GM21723 (cell line): ENCODE measurements around the gene CCDC28A.
"Not testable (repeated sequence)": the region's sequence is repeated elsewhere in the genome, so short reads cannot be mapped to it uniquely, and the experiment has no call there.

ENCODE experiments used
- ATAC-seq: cut with Tn5 transposase; IDR thresholded peaks from one replicate; pipeline ENCODE4 v1.9.1; 2021; ENCODE audit warnings: mild to moderate bottlenecking, moderate library complexity; ENCODE audit not compliant: unreplicated experiment

CCDC28A gene

DNA sequence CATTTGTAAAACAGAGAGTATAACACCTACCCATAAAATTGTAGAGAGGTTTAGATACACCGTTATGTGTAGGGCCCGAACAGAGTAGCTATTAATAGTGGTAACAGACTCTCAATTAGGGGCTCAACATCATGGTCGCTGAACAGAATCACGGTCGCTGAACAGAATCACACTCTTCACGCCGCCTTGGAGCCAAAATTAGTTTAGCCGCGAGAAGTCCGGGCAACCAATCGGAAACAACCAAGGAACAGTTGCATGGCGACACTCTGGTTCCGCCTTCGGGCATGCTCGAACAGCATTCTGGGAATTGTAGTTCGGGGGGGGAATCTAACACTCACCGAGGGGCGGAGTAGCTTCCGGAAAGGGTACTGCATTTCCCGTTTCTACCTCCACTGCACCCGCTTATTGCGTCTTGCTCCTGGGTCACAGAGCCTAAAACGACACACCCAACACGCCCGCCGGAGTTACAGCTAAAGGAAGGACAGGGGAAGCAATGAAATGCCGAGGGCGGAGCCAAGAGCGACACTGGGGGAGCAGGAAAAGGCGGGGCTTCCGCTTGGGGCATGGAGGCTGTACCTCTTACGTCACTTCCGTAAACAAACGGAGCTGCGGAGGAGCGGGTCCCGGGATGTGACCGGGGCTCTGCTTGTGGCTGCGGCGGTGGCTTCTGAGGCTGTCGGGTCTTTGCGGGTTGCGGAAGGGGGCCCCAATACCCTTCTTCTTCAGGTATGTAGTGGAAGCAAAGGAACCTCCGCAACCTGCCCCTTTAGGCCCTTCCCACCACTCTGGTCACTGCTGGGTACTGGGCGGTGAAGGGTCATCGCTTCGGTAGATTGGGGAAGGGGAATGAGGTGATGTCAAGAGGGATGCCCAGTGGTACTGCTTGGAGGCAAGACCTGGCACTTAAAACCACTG is at the start of gene CCDC28A:
TSS of gene CCDC28A (plus strand) at position 593 of the 915 bp plus-strand sequence. CDS start 2,352 bp downstream, outside the sequence.
- peak; percentile 96 for ATAC-seq

DNA sequence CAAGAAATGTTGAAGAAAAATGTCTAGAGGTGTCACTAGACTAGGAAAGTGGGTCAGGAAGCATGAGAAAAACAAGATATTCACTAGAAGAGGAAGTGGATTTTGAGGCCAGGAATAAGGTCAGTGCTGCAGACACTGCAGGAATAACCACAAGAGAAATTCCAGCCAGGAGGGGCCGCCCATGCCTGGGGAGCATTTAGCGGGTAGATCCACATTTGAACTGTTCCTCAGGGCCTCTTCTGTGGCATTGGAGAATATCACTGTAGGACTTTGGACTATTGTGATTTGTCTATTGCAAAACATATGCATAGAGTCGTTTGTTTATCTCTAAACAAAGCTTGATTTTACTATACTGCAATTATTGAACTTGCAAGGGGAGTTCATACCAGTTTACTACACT is 49.6 kb upstream of the CCDC28A start:
- no peak for ATAC-seq

DNA sequence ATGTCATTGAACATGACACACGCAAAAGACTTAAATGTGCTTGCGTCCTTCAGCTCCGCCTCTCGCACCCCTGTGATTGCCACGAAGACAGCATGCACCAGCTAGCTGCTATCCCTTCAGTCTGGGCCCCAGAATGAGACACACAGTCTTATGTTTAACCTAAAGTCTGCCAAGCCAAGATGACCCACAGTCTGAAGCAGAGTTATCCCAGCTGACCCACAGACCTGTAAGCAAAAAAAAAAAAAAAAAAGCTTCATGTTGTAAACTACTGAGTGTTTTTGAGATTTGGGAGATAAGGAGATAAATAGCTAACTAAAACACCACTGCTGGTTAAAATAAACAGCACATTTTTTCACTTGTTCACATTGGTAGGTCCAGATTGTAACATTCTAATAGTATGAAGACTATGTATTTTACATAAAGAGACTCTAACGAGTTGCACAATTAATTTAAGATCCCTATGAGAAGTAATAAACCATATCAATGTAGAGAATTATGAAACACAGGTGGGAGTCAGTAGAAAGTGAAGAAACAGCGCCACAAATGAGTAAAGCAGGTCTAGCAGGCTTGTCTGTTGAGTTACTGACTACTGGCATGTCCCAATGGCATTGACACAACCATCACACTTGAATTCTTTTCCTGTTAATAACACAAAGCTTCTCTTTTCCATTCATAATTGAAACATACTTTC is 47.4 kb upstream of the CCDC28A start:
- ATAC-seq = no peak

DNA sequence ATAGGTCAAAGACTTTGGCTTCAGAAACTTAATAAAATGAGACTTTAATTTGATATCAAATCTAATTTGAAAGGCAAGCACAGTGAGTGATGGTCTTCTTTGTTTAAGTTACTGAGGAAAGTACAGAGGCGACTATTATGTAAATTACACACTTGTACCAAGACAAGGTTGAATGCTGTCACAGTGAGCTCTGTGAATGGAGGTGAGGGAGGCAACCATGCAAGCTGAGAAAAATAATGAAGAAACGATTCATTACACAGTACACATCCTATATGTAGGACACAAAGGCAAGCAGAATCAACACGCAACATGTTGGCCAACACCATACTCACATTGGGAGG is 46.8 kb upstream of the CCDC28A start:
- ATAC-seq = no peak

DNA sequence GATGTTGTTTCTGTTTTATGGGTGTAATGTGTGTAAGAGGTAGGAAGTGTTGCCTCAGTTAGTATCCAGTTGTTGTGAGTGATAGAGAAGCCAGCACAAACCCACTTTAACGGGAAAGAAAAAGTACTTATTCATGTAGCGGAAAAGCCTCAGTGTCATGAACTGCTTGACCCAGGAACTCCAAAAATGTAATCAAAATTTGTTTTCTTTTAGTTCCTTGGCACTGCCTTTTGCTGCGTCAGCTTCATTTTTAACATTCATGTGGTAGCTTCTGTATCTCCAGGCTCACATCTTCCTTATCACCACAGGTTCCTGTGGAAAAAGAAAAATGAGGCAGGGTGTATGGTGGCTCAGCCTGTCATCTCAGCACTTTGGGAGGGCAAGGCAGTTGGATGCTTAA is 46.4 kb upstream of the CCDC28A start:
- ATAC-seq = no peak

DNA sequence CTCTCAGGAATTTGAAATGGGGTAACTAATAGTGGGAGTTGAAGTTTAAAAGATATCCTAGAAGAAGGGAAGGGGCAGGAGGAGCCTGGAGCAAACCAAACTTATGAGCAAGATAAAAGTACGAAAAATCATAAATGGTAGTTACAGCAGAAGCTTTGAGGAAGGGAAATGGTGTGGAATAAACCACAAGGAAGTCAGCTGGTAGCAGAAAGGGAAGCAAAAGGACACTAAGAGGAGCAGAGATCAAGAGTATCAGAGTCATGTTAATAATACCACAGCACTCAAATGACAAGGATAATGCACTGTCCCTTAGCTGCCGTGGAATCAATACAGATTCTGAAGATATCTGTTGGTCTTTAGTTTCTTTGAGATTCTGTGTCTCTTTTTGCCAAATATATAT is 44.9 kb upstream of the CCDC28A start:
- ATAC-seq = no peak

DNA sequence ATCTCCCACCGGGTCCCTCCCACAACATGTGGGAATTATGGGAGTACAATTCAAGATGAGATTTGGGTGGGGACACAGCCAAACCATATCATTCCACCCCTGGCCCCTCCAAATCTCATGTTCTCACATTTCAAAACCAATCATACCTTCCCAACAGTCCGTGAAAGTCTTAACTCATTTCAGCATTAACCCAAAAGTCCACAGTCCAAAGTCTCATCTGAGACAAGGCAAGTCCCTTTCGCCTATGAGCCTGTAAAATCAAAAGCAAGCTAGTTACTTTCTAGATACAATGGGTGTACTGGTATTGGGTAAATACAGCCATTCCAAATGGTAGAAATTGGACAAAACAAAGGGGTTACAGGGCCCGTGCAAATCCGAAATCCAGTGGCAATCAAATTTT is 43.5 kb upstream of the CCDC28A start:
- not testable (repeated sequence) for ATAC-seq

DNA sequence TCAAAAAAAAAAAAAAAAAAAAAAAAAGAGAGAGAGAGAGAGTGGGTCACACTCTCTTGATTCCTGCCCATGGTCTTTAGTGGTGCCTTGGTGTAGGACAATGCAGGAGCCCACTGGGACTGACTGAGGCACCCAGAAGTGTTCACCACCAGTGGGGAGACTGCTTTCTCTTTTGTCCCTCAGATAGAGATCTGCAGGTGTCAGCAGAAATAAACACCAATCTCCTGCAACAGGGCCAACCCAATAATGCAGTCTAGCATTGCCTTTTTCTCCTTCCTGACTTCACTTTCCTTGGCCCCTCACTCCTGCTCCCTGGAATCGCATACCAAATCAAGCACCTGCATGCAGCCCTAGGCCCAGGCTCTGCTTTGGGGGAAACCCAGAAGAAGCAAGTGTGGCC is 39.0 kb upstream of the CCDC28A start:
- no peak for ATAC-seq

DNA sequence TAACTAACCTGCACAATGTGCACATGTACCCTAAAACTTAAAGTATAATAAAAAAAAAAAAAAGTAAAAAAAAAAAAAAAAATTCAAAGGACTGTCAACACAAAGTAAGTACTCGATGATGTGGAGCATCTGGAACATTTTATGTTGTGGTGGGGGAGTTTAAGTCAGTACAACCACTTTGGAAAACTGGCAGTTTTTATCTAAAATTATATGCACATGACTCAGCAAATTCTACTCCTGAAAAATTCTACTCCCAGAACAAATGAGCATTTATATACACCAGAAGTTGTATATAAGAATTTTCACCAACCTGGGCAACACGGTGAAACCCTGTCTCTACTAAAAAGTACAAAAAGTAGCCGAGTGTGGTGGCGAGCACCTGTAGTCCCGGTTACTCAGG is 36.9 kb upstream of the CCDC28A start:
- no peak for ATAC-seq

DNA sequence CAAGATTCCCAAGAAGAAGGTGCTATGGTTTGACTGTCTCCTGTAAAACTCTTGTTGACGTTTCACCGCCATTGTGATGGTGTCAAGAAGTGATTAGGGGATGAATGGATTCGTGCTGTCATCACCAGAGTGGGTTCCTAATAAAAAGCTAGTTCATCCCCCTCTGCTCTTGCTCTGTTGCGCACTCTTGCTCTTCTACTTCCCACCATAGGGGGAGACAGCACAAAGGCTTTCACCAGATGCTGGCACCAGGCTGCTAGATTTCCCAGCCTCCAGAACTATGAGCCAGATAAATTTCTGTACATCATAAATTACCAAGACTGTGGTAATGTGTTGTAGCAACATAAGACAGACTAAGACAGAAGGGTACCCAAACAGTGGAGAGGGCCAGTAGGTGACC is 21.6 kb upstream of the CCDC28A start:
- no peak for ATAC-seq

DNA sequence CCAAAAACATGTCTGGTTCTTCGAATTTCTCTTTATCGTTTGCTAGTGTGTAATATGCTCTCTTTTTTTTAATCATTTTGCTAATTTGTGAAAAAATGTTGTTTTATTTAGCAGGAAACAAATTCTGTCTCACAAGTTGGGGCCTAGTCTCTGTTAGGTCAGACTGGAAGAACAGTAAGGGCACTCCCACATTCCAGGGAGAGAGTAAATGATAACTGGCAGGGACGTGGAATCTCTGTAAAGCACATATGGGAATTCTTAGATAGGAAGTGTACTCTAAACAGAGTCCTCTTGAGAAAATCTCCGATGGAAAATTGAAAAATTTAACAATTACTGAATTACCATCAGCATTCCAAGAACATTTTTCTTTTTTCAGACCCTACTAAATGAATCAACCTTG is 16.4 kb upstream of the CCDC28A start:
- no peak for ATAC-seq

DNA sequence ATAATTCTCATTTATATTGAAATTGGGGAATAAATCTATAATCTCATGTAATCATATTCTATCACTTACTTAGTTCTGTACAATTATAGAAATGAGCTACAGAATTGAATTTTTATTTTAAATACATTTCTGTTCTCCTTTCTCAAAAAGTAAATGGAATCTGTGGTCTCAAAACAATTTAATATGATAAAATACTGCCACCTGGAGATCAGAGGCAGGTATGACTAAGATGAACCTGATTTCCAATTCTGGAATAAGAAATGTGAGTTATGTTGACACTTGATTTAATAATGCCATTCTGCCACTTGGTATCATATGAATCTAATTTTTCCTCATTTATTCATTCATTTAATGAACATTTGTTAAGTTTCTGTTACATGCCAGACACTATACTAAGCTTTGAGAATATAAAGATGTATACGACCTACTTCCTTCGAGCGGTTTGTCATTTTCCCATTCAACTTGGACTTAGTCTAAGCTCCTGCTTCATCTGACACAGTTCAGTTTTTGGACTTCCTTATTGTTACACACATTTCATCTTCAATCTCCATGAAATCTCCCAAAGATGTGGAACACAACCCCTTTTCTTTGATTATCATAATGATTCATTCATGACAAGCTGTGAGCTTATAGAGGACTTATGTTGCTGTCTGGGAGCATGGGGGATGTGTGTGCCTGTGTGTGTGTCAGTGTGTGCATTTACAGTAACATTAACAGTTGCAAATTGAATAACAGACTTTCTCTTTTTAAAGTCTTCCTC is 7.5 kb upstream of the CCDC28A start:
- ATAC-seq = no peak

DNA sequence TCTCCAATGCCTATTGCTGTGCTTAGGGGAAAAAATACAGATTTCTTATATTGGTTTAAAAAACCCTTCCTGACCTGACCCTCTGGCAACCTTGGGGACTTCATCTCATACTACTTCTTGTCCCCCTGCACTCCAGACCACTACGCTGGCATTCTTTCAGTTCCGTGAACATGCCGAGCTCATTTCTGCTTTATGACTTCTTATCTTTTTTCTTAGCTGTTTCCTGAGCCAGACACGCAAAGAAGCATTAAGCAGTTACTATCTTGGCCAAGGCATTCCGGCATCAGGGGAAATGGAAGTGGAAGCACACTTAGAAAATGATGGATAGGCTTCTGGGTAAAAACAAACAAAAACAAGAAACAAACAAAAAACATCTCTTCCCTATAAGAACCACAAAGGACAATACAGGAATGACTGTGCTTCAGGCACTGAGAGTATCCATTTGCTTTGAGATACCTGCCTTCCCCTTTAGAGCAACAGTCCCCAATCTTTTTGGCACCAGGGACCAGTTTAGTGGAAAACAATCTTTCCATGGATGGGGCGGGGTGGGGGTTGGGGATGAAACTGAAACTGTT is 4.4 kb upstream of the CCDC28A start:
- no peak for ATAC-seq

DNA sequence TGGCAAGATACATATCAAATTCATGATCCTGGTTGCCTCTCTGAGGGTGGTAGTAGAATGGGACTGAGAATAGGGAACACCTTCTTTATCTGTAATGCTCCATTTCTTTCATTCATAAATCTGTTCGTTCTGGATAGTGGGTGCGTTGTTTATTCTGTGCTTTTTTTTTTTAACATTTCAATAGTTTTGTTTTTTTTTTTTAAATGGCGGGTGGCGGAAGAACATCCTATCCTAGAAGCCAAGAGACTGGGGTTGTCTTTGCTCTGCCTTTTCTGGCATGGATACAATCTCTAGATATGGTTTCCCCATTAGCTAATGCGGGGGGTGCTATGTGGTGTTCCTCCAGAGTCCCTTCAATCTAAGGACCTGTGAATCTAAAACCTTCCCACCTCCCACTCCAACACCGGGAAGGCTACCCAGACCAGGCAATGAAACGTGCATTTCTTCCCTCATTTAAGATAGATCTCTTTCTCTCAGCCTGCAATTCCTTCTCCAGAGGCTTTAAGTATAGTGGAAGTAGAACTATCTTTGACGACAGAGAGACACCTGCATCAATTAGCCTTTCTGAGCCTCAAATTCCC is 883 bp upstream of the CCDC28A start:
- ATAC-seq = peak; percentile 0

DNA sequence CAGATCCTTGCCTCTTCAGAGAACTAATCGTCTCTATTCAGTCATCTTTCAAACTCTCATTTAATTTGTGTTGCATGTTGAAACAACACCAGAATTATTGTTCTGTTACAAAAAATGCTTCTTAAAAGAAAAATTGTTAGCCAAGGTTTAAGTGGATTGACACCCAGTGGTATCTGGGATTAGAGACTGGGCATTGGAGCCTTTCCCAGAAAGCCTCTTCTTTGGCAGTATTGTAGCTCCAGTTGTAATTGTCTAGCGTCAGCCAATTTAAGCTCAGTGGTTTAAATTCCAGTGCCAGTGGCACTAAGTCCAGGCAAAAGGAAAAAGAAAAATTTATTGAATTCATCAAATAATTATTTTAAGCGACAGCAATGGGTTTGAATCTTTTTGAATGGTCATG is 801 bp downstream of the CCDC28A start:
- ATAC-seq = no peak

DNA sequence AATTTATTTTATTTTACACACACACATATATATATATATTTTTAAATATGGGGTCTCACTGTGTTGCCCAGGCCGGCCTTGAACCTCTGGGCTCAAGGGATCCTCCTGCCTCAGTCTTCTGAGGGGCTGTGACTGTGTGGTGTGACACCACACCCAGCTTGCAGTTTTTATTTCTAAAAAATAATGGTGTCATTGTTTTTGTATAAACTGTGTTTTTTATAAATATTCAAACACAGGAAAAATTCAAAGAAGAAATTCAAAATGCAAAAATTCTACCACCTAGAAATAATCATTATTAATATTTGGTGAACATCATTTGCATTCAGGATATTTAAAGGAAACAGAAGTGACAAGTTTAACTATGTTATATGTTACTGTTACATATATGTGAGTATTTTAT is 3.1 kb downstream of the CCDC28A start:
- ATAC-seq = no peak

DNA sequence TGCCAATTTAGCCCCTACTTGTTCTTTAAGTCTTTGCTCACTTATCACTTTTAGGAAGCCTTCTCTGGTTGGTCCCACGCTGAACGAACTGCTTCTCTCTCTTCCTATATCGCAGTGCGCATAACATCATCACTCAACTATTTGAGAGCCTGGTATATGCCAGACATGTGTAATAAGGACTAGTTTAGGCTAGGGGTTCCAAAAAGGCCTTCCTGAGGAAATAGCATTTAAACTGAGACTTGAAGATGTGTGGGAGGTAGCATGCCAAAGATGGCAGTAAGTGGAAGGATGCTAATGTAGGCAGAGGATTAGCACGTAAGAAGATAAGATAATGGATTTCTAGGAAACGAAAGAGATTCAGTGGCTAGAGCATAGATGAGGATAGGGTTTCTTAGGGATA is 4.8 kb downstream of the CCDC28A start:
- no peak for ATAC-seq

DNA sequence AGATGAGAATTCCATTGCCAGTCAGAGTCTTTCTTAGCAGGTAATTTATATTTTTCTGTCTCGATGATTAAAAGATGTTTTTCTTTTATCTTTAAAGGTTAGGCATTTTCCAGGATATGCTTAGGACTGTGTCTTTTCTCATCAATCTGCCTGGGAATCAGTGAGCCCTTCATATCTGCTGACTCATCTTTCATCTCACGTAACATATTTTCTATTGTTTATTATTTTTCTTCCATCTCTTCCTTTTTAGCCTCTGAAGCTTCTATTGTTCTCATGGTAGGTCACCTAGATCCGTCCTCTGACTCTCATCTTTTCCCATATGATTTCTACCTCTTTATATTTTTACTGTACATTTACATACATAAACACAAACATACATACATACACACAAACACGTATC is 8.7 kb downstream of the CCDC28A start:
- no peak for ATAC-seq

DNA sequence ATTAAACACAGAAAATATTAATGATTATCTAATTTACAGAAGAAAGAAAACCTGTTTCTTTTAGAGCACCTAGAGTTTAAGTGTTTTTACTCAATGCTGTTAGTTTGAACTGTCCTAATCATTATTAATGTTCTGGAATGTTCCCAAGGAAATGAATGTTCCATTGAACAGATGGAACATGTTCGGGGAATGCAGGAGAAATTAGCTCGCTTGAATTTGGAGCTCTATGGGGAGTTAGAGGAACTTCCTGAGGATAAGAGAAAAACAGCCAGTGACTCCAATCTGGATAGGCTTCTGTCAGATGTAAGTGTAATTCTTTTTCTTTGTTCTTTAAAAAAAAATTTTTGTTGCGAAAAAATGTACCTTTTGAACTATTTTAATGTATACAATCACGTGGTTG is 11.5 kb downstream of the CCDC28A start:
- no peak for ATAC-seq

DNA sequence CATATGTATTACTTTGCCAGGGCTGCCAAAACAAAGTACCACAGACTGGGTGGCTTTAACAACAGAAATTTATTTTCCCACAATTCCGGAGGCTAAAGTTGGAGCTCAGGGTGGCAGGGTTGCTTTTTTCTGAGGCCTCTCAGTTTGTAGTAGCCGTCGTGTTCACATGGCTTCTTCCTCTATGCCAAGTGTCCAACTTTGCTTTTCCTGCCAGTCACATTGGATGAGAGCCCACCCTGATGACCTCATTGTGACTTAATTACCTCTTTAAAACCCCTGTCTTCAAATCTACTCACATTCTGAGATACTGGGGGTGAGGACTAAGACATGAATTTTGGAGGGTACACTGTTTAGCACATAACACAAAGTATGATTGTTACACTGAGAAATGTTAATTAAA is 12.4 kb downstream of the CCDC28A start:
- no peak for ATAC-seq

DNA sequence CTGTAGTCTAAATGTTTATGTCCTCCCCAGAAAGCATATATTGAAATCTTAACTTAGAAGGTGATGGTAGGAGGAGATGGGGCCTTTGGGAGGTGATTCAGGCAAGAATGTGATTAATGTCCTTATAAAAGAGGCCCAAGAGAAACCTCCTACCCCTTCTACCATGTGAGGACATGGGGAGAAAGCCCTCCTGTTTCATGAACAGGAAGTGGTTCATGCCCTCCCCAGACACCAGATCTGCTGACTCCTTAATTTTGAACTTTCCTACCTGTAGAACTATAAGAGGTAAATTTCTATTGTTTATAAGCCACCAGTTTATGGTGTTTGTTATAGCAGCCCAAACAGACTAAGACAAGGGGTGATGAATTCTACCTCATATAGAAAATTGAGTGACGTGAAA is 13.6 kb downstream of the CCDC28A start:
- no peak for ATAC-seq
